Astrocyte (in vitro differentiated cells and primary cell): ENCODE measurements around the gene MOV10. TPM values are rescaled to one million over a fixed set of nuclear protein-coding genes. Genes with fewer than 3 reads are reported as not detected.

ENCODE experiments used
- DNase-seq: peaks from one replicate; pipeline ENCODE4 v3.0.0-alpha.2; 2010; ENCODE audit warnings: low read depth
- FAIRE-seq: peaks from 2 replicates; lab custom pipeline; 2011; peaks lifted over from hg19 to GRCh38; lab: Jason Lieb, UNC
- H2AFZ ChIP-seq: 2 replicates; pipeline ENCODE4 v1.6.0; 2012; ENCODE audit warnings: low read depth, low read length, inconsistent platforms
- H3K27ac ChIP-seq: 2 replicates; pipeline ENCODE4 v1.5.1; 2011; ENCODE audit warnings: low read depth, low read length, inconsistent platforms
- H3K27me3 ChIP-seq: 2 replicates; pipeline ENCODE4 v1.6.0; 2011; ENCODE audit warnings: low read length, inconsistent platforms; ENCODE audit not compliant: insufficient read depth
- H3K36me3 ChIP-seq: 2 replicates; pipeline ENCODE4 v1.5.1; 2011; ENCODE audit warnings: low read length, inconsistent platforms; ENCODE audit not compliant: insufficient read depth
- H3K4me1 ChIP-seq: 2 replicates; pipeline ENCODE4 v1.5.1; 2011; ENCODE audit warnings: low read length, inconsistent platforms; ENCODE audit not compliant: insufficient read depth
- H3K4me2 ChIP-seq: 2 replicates; pipeline ENCODE4 v1.6.0; 2012; ENCODE audit warnings: low read length, inconsistent platforms
- H3K4me3 ChIP-seq: 2 replicates; pipeline ENCODE4 v1.5.1; 2011; ENCODE audit warnings: low read depth, mild to moderate bottlenecking, low read length, inconsistent platforms; ENCODE audit not compliant: insufficient read depth
- H3K79me2 ChIP-seq: 2 replicates; pipeline ENCODE4 v1.6.0; 2012; ENCODE audit warnings: mild to moderate bottlenecking, low read length, inconsistent platforms; ENCODE audit not compliant: insufficient read depth
- H3K9ac ChIP-seq: 2 replicates; pipeline ENCODE4 v1.6.0; 2012; ENCODE audit warnings: mild to moderate bottlenecking, low read length, inconsistent platforms
- H3K9me3 ChIP-seq: 2 replicates; pipeline ENCODE4 v1.5.1; 2012; ENCODE audit warnings: low read depth, mild to moderate bottlenecking, low read length, inconsistent platforms; ENCODE audit not compliant: insufficient read depth
- H4K20me1 ChIP-seq: 2 replicates; pipeline ENCODE4 v1.6.0; 2012; ENCODE audit warnings: low read length, inconsistent platforms; ENCODE audit not compliant: insufficient read depth
- H3K27ac Mint-ChIP-seq: one replicate; pipeline ENCODE4 v1.8.0; 2021; ENCODE audit warnings: mild to moderate bottlenecking, mixed read lengths; ENCODE audit not compliant: unreplicated experiment
- H3K27me3 Mint-ChIP-seq: one replicate; pipeline ENCODE4 v1.8.0; 2021; ENCODE audit warnings: low read depth, mixed read lengths; ENCODE audit not compliant: unreplicated experiment
- H3K36me3 Mint-ChIP-seq: one replicate; pipeline ENCODE4 v1.8.0; 2021; ENCODE audit warnings: low read depth, mixed read lengths; ENCODE audit not compliant: unreplicated experiment
- H3K4me1 Mint-ChIP-seq: one replicate; pipeline ENCODE4 v1.8.0; 2021; ENCODE audit warnings: low read depth, mixed read lengths; ENCODE audit not compliant: unreplicated experiment
- H3K4me3 Mint-ChIP-seq: one replicate; pipeline ENCODE4 v1.8.0; 2021; ENCODE audit warnings: mild to moderate bottlenecking, moderate library complexity, mixed read lengths; ENCODE audit not compliant: unreplicated experiment
- H3K9me3 Mint-ChIP-seq: one replicate; pipeline ENCODE4 v1.8.0; 2021; ENCODE audit warnings: mild to moderate bottlenecking, mixed read lengths; ENCODE audit not compliant: unreplicated experiment
- CTCF ChIP-seq: IDR thresholded peaks from 2 replicates; pipeline ENCODE4 v1.5.1; 2011; ENCODE audit warnings: low read depth, mild to moderate bottlenecking, inconsistent platforms, low read length, moderate library complexity; ENCODE audit not compliant: insufficient read depth
- EZH2 ChIP-seq: IDR thresholded peaks from 2 replicates; pipeline ENCODE4 v1.6.1; 2012; ENCODE audit warnings: mild to moderate bottlenecking, low read length, inconsistent platforms; ENCODE audit not compliant: insufficient read depth
- total RNA-seq: library from RNA; stranded (reverse); gene quantifications from 2 replicates; pipeline ENCODE4 v1.2.1, GENCODE V29; 2021

The MOV10 gene
- total RNA-seq, 1 donor from 2014 or later, result 121 TPM

- peaks cover 9% of the 10 kb centered on the region for H3K79me2 ChIP-seq
- H3K4me2 ChIP-seq, result no peak overlapping the region
- peaks cover 29% of the 10 kb centered on the region for H3K36me3 ChIP-seq
- FAIRE-seq, result no peak
- peaks cover 33% of the 10 kb centered on the region for H3K4me1 ChIP-seq
- no peak for DNase-seq
- Mint-ChIP-seq H3K27ac (no peak overlapping the region), H3K27me3 (no peaks in the 10 kb centered on the region), H3K9me3 (no peaks in the 10 kb centered on the region), H3K4me3 (no peak overlapping the region), H3K4me1 (peaks cover 42% of the 10 kb centered on the region), H3K36me3 (peaks cover 26% of the 10 kb centered on the region)
- no peak for TF ChIP-seq CTCF
- TF ChIP-seq EZH2, result no peak
- no peak overlapping the region for H3K9ac ChIP-seq
- no peak overlapping the region for H3K4me3 ChIP-seq
- H4K20me1 ChIP-seq, result peaks cover 9% of the 10 kb centered on the region
- no peak overlapping the region for H3K27ac ChIP-seq
- H3K9me3 ChIP-seq, result no peaks in the 10 kb centered on the region
- H2AFZ ChIP-seq, result no peak overlapping the region
- no peaks in the 10 kb centered on the region for H3K27me3 ChIP-seq
These were observed 23.3 kb downstream of the MOV10 start for GRCh38 chr1:112697781-112698201.

- Mint-ChIP-seq H3K4me3 (no peak overlapping the region), H3K36me3 (peaks cover 23% of the 10 kb centered on the region), H3K9me3 (no peaks in the 10 kb centered on the region), H3K4me1 (peaks cover 49% of the 10 kb centered on the region), H3K27me3 (no peaks in the 10 kb centered on the region), H3K27ac (peak overlapping the region; percentile 47)
- FAIRE-seq, result no peak
- no peak for TF ChIP-seq CTCF
- TF ChIP-seq EZH2, result no peak
- no peak overlapping the region for H3K4me3 ChIP-seq
- DNase-seq, result no peak
- no peak overlapping the region for H3K27ac ChIP-seq
- H2AFZ ChIP-seq, result no peak overlapping the region
- no peak overlapping the region for H3K9ac ChIP-seq
- H3K4me2 ChIP-seq, result no peak overlapping the region
- peaks cover 18% of the 10 kb centered on the region for H3K79me2 ChIP-seq
- H3K36me3 ChIP-seq, result peaks cover 28% of the 10 kb centered on the region
- H3K27me3 ChIP-seq, result no peaks in the 10 kb centered on the region
- no peaks in the 10 kb centered on the region for H3K9me3 ChIP-seq
- H4K20me1 ChIP-seq, result peaks cover 17% of the 10 kb centered on the region
- H3K4me1 ChIP-seq, result peaks cover 40% of the 10 kb centered on the region
These were observed 24.2 kb downstream of the MOV10 start for GRCh38 chr1:112698366-112699310.
